ENCODE results near the gene GTPBP10. TPM values are rescaled to one million over a fixed set of nuclear protein-coding genes. Genes with fewer than 3 reads are reported as not detected.

Gene GTPBP10
- total and polyA plus RNA-seq, 9 of the 15 experiments (the other 6 are each of a cell fraction or from before 2014, with no cell fraction given): 34.6 to 89.8 (median 76.4) TPM

DNA sequence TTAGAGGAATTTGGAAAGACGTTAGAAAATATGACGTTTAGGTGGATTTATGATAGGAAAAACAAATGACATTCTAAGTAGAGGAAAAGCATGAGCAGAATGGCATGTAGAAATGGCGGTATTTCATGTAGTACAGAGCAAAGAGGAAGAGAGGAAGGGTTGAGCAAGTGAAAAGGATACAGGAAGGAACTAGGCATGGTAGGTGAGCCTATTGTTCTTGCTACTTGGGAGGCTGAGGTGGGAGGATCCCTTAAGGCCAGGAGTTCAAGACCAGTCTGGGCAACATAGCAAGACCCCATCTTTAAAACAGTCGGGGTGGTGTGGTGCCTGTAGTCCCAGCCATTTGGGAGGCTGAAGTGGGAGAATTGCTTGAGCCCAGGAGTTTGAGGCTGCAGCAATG, 1.2 kb downstream of the GTPBP10 start (continued):
- TF ChIP-seq, protein P1, sequence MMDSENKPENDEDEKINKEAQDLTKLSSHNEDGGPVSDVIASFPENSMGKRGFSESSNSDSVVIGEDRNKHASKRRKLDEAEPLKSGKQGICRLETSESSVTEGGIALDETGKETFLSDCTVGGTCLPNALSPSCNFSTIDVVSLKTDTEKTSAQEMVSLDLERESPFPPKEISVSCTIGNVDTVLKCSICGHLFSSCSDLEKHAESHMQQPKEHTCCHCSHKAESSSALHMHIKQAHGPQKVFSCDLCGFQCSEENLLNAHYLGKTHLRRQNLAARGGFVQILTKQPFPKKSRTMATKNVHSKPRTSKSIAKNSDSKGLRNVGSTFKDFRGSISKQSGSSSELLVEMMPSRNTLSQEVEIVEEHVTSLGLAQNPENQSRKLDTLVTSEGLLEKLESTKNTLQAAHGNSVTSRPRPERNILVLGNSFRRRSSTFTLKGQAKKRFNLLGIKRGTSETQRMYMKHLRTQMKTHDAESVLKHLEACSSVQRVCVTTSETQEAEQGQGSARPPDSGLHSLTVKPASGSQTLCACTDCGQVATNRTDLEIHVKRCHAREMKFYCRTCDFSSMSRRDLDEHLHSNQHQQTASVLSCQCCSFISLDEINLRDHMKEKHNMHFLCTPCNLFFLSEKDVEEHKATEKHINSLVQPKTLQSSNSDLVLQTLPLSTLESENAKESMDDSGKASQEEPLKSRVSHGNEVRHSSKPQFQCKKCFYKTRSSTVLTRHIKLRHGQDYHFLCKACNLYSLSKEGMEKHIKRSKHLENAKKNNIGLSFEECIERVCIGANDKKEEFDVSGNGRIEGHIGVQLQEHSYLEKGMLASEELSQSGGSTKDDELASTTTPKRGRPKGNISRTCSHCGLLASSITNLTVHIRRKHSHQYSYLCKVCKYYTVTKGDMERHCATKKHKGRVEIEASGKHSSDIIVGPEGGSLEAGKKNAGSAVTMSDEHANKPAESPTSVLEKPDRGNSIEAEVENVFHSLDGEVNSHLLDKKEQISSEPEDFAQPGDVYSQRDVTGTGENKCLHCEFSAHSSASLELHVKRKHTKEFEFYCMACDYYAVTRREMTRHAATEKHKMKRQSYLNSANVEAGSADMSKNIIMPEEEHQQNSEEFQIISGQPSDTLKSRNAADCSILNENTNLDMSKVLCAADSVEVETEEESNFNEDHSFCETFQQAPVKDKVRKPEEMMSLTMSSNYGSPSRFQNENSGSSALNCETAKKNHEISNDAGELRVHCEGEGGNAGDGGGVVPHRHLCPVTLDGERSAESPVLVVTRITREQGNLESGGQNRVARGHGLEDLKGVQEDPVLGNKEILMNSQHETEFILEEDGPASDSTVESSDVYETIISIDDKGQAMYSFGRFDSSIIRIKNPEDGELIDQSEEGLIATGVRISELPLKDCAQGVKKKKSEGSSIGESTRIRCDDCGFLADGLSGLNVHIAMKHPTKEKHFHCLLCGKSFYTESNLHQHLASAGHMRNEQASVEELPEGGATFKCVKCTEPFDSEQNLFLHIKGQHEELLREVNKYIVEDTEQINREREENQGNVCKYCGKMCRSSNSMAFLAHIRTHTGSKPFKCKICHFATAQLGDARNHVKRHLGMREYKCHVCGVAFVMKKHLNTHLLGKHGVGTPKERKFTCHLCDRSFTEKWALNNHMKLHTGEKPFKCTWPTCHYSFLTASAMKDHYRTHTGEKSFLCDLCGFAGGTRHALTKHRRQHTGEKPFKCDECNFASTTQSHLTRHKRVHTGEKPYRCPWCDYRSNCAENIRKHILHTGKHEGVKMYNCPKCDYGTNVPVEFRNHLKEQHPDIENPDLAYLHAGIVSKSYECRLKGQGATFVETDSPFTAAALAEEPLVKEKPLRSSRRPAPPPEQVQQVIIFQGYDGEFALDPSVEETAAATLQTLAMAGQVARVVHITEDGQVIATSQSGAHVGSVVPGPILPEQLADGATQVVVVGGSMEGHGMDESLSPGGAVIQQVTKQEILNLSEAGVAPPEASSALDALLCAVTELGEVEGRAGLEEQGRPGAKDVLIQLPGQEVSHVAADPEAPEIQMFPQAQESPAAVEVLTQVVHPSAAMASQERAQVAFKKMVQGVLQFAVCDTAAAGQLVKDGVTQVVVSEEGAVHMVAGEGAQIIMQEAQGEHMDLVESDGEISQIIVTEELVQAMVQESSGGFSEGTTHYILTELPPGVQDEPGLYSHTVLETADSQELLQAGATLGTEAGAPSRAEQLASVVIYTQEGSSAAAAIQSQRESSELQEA (IDR thresholded peaks at IDR 0.05; ENCODE audit: low read depth): no peak
- TF ChIP-seq NRF1 (conservative IDR thresholded peaks at IDR 0.05 in 1 of 2, IDR thresholded peaks at IDR 0.05 in 1 of 2): no peak
- TF ChIP-seq YY1 (IDR thresholded peaks at IDR 0.05; ENCODE audit: borderline replicate concordance in 1 of 3, control insufficient read depth in 1 of 3, extremely low read depth in 1 of 3, insufficient read depth in 3 of 3, insufficient read length in 1 of 3, insufficient replicate concordance in 2 of 3, low read depth in 1 of 3, low read length in 2 of 3): peak in 1 of 3 experiments; percentile 40
- no peak for TF ChIP-seq SREBF1 (IDR thresholded peaks at IDR 0.05; ENCODE audit: borderline replicate concordance, low read depth, low read length)
- TF ChIP-seq ZBTB7A (IDR thresholded peaks at IDR 0.05; ENCODE audit: borderline replicate concordance, control insufficient read depth, low read depth, low read length): no peak
- no peak for TF ChIP-seq ZNF324 (CRISPR knock-in tag; IDR thresholded peaks at IDR 0.05)
- TF ChIP-seq ZNF644 (tag; IDR thresholded peaks at IDR 0.05; ENCODE audit: low read depth): no peak
- TF ChIP-seq SPI1 (IDR thresholded peaks at IDR 0.05; ENCODE audit: borderline replicate concordance, low read depth, low read length): 0 out of 2 replicates have a peak, but pooled peaks have one; percentile 20
- TF ChIP-seq ZNF253 (CRISPR knock-in tag; conservative IDR thresholded peaks at IDR 0.05): no peak
- no peak for TF ChIP-seq MCM7 (IDR thresholded peaks at IDR 0.05)
- TF ChIP-seq SLC30A9 (CRISPR knock-in tag; IDR thresholded peaks at IDR 0.05): no peak
- TF ChIP-seq, protein P2, sequence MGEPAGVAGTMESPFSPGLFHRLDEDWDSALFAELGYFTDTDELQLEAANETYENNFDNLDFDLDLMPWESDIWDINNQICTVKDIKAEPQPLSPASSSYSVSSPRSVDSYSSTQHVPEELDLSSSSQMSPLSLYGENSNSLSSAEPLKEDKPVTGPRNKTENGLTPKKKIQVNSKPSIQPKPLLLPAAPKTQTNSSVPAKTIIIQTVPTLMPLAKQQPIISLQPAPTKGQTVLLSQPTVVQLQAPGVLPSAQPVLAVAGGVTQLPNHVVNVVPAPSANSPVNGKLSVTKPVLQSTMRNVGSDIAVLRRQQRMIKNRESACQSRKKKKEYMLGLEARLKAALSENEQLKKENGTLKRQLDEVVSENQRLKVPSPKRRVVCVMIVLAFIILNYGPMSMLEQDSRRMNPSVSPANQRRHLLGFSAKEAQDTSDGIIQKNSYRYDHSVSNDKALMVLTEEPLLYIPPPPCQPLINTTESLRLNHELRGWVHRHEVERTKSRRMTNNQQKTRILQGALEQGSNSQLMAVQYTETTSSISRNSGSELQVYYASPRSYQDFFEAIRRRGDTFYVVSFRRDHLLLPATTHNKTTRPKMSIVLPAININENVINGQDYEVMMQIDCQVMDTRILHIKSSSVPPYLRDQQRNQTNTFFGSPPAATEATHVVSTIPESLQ (CRISPR knock-in tag; IDR thresholded peaks at IDR 0.05): no peak
- peak in 1 of 2 experiments; percentile 43; a peak in 1 of 4 replicates for TF ChIP-seq HDAC1 (IDR thresholded peaks at IDR 0.05)
- no peak for TF ChIP-seq ZNF174 (CRISPR knock-in tag; IDR thresholded peaks at IDR 0.05)
- peak; percentile 6 for TF ChIP-seq DACH1 (IDR thresholded peaks at IDR 0.05; ENCODE audit: partially characterized antibody)
- no peak for TF ChIP-seq PTRF (tag; IDR thresholded peaks at IDR 0.05)
- TF ChIP-seq ZNF79 (CRISPR knock-in tag; IDR thresholded peaks at IDR 0.05; ENCODE audit: low read depth): no peak
- TF ChIP-seq XRCC3 (IDR thresholded peaks at IDR 0.05): 0 out of 2 replicates have a peak, but pooled peaks have one; percentile 3
